HG03159 (cell line): ENCODE data around the gene GRAMD1B.

Source experiments
- ATAC-seq: cut with Tn5 transposase; IDR thresholded peaks from one replicate; pipeline ENCODE4 v1.9.1; 2021; ENCODE audit warnings: mild to moderate bottlenecking, moderate library complexity; ENCODE audit not compliant: unreplicated experiment

Gene GRAMD1B

GRCh38 chr11:123608945-123609344, 178.9 kb downstream of the GRAMD1B start:
- ATAC-seq = no peak

GRCh38 chr11:123611698-123612097, 181.6 kb downstream of the GRAMD1B start:
- no peak for ATAC-seq

DNA sequence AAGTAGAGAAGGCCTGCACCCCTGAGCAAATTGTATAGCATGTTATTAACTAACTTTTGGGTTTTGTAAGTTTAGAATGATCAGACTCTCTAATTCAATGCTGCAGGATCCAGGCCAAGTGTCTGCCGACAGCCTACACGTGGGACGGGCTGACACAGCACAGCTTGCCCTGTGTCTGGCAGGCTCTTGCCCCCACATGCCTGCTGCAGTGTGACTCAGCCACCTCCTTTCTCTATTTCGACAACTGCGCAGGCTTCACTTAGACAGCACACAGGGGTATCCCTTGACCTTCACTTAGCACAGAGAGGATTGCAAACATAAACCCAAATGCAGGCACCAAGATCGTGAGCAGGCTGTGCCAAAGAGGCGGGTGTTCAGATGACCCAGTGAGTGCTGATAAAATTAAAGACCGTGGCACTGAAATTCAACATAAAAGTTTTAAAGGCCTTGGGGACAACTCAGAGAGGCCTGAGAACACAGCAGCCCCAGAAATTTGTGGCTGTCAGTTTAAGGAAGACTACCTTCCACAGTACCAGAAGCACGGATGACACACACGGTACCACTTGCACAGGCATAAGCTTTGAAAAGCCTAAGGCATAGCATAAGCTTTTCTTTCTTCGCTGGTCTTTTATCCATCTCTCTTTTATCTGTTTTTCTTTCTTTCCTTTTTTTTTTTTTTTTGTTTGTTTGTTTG, 186.6 kb downstream of the GRAMD1B start:
- no peak for ATAC-seq

- no peak for ATAC-seq
Measured at GRCh38 chr11:123622576-123622975, 192.5 kb downstream of the GRAMD1B start.

- no peak for ATAC-seq
Measured at GRCh38 chr11:123624974-123625373, 194.9 kb downstream of the GRAMD1B start.

DNA sequence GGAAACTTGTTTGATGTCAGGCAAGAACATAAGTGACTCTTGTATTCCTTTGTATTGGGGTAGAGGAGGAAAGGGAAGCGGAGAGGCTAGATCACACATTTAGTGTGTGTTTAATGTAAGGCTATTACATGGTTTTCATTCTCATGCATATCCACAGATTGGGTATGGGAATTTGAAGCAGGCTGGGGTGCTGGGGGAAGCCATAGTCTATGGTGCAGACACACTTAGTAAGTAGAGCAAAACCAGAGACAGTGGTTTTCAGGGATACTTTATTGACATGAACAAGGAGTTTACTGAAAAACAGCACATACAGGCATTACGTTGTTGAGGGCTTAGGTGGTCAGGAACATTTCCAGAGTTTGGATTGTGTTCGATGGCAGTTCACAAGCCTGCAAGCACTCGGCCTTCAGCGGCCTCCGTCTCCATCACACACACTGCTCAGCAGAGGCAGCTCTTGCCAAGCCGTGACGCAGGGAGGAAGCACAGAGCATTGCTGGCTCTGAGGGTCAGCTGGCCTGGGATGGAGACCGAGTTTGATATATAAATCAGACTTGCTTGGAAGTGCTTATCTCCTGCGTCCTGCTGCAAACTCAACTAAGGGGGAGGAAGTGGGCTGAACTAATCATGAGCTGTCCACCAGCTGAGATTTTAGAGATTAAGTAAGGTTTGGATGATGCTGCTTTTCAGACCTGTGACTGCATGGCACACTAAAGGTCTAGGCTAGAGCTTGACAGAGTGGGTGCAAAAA, 199.0 kb downstream of the GRAMD1B start:
- ATAC-seq = no peak

- no peak for ATAC-seq
Measured at GRCh38 chr11:123630126-123630608, 200.1 kb downstream of the GRAMD1B start.

GRCh38 chr11:123640029-123640428, 210.0 kb downstream of the GRAMD1B start:
- no peak for ATAC-seq

GRCh38 chr11:123640677-123641494, 210.8 kb downstream of the GRAMD1B start:
- ATAC-seq = peak; percentile 92

DNA sequence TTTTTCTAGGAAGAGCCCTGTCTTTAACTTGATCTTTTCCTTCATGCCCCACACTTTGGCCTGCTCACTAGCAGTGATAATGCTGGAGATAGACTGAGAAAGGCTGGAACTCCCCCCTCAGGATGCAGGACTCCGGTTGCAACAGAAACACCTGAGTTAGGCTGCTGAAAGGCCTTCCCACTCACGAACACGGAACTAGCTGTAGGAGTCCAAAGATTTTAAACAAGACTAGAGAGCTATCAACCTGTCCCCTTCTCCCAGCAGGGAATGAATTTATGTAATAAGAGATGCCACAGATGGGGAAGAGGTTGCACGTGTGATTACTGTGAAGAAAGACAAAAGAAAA, 211.4 kb downstream of the GRAMD1B start:
- ATAC-seq = no peak

DNA sequence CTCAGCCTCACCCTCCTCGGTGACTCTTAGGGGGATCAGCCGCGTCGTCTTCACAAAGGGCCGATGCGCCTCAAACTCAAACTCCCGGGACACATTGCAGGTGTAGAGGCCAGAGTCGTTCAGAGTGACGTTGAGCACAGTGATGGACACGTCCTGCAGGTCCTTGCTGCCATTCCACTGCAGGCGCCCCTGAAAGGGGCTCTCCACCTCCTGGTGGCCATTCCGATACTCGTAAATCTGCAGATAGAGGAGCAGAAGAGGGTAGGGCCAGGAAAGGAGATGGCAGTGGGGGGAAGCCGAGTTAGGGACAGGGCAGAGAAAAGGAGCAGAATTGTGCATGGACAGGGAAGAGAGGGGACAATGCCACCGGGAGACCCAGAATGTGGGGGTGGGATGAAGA, 212.4 kb downstream of the GRAMD1B start:
- no peak for ATAC-seq

GRCh38 chr11:123645286-123645975, 215.4 kb downstream of the GRAMD1B start:
- no peak for ATAC-seq

- no peak for ATAC-seq
Measured at GRCh38 chr11:123650901-123651300, 220.8 kb downstream of the GRAMD1B start.

DNA sequence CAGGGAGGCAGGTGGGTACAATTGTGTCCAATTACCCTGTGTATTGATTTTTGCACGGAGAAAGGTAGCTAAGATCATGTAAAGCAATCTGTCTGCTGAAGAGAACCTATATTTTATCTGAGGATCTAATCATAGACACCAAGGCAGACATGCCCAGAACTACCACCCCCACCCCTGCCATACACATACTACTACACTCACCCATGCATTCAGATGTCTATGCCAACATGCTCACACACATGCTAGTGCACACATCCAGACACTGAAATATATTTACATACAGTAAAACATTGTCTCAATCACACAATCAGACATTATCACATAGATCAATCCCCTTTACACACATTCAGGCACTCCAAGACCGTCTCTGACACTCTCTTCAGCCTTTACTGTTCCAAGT, 222.5 kb downstream of the GRAMD1B start:
- ATAC-seq = no peak

DNA sequence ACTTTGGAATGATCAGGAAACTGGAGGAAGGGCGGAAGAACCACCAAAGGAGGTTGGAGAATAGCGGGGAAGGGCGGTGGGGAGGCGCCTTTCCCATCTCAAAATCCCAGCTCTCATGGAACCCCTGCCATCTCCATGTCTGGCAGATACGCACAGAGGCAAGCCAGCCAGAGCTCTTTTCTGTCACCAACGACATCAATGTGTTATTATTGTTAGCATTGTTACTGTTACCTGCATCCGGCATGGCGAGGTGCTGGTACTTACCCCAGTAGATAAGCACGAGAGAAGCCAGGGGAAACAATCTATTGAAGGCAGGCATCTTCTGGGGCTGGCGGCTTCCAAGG, 223.4 kb downstream of the GRAMD1B start:
- no peak for ATAC-seq

DNA sequence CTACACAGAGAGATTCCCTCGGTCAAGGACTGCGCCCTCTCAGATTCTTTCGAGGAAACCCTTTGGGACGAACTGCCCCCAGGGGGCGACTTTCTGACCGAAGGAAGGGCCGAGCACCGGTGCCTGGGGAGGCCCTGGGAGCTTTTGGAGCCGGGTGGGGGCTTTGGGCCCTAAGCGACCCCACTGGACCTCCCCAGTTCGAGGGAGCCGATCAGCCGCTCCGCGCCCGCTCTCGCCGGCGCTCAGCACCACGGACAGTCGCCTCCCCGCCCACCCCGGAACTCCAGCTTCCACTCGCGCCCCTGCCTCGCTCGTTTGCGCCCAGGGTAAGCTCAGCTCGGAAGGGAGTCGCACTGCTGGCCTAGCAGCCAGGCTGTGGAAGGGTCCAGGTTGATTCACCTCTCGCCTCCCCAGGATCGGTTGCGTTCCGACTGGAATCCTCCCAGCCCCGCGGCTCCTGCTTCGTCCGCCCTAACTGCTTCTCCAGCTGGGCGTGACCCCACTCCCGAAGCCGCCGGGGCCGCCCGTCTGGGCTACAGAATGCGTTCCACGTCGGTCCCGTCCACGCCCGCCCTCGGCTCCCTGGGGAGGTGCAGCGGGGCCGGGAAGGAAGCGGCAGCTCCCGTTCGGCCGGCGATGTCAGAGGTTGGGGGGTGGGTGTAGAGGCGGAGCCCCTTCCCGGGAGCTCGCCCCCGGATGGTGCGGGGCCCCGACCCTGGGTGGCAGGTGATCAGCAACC, 223.9 kb downstream of the GRAMD1B start:
- peak; percentile 44 for ATAC-seq

DNA sequence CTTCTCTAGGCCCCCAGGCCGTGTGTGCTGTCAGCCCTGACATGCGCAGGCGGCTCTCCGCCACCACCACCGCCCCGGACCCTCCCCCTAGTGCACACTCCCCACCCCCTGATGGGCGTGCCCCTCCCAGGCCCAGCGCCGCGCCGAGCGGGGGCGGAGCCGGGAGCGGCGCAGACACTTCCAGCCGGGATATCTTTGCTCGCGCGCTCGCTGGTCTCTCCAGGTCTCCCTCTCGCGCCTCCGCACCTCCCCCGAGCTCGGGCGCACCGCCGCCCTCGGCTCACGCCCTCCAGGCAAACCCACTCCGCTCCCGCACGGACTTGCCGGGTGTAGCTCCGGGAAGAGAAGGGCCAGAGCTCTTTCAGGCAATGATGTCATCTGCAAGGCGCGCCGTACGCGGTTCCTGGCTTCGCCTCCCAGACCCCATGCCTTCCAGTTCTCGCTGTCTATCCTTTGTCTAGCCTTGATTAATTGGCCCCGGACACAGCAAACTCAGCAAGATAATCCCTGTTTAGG, 224.6 kb downstream of the GRAMD1B start, which contains the start of gene SCN3B:
SCN3B (minus strand) TSS at position 59 of the 516 bp plus-strand sequence. CDS start 823 bp downstream, outside the sequence.
- no peak for ATAC-seq

GRCh38 chr11:123659311-123659710, 229.2 kb downstream of the GRAMD1B start:
- ATAC-seq = no peak

DNA sequence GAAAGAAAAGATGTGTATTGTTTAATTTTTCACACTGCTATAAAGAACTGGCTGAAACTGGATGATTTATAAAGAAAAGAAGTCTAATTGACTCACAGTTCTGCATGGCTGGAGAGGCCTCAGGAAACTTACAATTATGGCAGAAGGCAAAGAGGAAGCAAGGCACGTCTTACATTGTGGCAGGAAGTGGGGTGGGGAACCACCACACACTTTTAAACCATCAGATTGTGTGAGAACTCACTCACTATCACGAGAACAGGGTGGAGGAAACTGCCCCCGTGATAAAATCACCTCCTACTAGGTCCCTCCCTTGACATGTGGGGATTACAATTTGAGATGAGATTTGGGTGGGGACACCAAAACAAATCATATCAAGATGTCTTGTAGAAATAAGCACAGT, 229.9 kb downstream of the GRAMD1B start:
- ATAC-seq = peak; percentile 93

DNA sequence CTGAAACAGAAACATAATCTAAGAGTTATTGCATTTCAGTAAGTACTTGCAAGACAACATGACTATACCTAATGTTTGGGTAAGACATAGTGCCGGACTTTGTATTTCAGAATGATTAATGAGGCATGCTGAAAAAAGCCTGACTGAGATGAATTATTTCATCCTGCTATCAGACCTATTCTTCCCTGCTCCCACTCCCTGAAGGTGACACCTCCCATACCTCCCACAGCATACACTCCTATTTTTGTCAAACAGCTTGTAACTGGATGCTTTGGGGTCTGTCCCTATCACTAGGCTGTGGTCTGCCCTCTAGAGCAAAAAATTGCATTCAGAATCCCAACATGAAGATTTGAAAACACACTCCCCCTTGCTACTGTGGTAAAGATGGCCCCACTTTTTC, 235.2 kb downstream of the GRAMD1B start:
- no peak for ATAC-seq
